HG02970 (cell line): Measurements from ENCODE around the gene GTF2F2.
"Not testable (repeated sequence)": the region's sequence is repeated elsewhere in the genome, so short reads cannot be mapped to it uniquely, and the experiment has no call there.

Experiments
- ATAC-seq: cut with Tn5 transposase; IDR thresholded peaks from one replicate; pipeline ENCODE4 v1.9.1; 2021; ENCODE audit warnings: mild to moderate bottlenecking, moderate library complexity, moderate number of reproducible peaks; ENCODE audit not compliant: unreplicated experiment, low FRiP score

GTF2F2 gene

GRCh38 chr13:45297456-45298205, 177.3 kb downstream of the GTF2F2 start:
- ATAC-seq, result no peak

GRCh38 chr13:45298206-45298505, 177.8 kb downstream of the GTF2F2 start:
- no peak for ATAC-seq

GRCh38 chr13:45298550-45298949, 178.2 kb downstream of the GTF2F2 start:
- ATAC-seq, result not testable (repeated sequence)

GRCh38 chr13:45299194-45299593, 178.9 kb downstream of the GTF2F2 start:
- no peak for ATAC-seq

GRCh38 chr13:45300190-45300985, 180.1 kb downstream of the GTF2F2 start:
- no peak for ATAC-seq

GRCh38 chr13:45301263-45301662, 181.0 kb downstream of the GTF2F2 start:
- ATAC-seq, result no peak

DNA sequence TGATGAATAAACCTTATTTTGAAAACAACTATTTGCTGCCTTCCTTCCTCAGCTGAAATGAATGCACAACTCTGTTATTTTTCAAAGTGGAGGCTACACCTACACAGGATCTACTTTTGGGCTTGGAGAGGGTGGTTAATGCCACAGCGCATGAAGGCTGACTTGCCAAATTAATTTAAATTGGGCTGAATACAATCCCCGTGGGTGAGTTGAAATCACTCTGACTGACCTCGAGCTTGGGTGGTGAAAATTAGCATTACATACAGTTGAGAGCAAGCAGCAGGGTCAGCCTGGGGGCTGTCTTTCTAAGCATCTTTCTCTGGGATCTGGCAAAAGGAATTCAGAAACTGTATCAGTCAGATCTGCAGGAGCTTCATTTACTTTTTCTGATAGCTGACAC, 182.2 kb downstream of the GTF2F2 start:
- no peak for ATAC-seq

- ATAC-seq, result no peak
These were observed 182.7 kb downstream of the GTF2F2 start for GRCh38 chr13:45303026-45303425.

DNA sequence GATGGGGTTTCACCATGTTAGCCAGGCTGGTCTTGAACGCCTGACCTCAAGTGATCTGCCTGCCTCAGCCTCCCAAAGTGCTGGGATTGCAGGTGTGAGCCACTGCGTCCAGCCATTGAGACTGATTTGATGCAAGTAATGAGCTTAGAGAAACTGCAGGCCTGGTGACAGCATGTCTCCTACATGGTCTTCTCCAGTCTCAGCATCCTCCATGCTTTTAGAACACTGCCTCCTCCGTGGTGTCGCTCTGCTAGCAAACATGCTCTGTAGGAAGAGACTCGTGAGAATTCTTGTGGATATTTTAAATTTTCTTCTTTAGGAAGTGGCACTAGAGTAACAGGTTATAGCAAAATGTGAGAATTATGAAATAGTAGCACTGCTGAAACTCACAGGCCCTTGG, 183.6 kb downstream of the GTF2F2 start:
- ATAC-seq, result no peak

DNA sequence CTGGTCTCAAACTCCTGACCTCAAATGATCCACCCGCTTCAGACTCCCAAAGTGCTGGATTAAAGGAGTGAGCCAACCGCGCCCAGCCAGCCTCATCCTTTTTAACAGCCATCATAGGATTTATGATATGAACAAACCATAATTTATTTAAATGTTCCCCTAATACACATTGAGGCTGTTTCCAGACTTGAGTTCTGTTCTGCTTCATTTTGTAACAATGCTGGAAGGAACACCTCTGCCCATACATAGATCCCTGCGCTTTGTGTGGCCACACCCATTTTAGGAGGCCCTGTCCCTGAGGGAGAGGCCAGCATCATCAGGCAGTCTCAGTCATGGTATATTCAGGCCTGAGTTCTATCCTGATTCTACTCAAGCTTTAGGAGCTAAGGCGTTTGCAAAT, 184.8 kb downstream of the GTF2F2 start:
- no peak for ATAC-seq

DNA sequence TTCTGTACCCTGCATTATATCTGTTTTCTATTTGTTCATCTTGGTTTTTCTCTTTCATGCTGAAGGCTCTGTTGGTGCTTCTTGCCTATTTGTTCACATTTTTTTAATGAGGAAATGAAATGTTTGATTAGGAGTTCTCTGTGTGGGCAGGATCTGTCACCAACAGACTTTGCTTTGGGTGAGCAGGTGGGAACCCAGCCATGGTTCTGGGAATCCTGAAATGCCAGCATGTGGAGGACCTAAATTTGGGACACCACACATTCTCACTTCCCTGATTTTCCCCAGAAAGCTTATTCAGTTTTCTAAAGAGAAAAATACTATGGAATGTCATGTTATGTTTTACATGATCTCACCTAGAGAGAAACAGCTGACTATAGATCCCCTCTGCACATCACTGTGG, 186.7 kb downstream of the GTF2F2 start:
- no peak for ATAC-seq

DNA sequence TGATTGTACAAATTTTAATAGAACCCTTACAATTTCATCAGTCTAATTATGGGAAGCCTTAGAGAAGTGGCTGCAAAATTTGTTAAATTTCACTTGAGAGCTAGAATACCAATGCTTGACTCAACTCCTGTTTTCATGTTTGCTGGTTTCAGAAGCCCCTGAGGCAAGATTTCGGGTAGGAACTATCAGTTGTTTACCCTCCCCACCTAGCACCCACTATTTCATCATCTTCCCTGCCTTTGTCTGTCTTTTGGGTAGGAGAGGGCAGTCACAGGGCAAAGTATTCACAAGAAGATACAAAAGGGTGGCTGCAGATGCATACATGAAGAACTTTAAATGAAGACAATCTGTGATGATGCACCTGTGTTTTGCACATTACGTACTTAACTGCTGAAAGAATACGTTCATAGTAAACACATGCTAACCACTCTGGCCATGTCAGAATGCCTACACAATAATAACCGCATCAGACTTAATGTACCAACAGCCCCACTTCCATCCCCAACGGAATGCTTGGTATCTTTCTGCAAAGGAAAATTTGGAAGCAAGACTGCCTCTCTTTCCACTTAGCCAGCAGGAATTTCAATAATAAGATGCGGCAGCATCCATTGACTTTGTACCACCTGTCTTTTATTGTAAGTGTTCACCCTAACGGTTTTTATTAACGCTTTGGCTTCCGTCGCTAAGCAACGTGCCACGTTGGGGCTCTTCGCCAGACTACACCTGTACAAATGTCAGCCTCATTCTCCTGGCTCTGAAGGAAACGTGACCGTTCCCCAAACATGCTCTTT, 190.2 kb downstream of the GTF2F2 start:
- no peak for ATAC-seq

GRCh38 chr13:45314822-45315221, 194.5 kb downstream of the GTF2F2 start:
- no peak for ATAC-seq

DNA sequence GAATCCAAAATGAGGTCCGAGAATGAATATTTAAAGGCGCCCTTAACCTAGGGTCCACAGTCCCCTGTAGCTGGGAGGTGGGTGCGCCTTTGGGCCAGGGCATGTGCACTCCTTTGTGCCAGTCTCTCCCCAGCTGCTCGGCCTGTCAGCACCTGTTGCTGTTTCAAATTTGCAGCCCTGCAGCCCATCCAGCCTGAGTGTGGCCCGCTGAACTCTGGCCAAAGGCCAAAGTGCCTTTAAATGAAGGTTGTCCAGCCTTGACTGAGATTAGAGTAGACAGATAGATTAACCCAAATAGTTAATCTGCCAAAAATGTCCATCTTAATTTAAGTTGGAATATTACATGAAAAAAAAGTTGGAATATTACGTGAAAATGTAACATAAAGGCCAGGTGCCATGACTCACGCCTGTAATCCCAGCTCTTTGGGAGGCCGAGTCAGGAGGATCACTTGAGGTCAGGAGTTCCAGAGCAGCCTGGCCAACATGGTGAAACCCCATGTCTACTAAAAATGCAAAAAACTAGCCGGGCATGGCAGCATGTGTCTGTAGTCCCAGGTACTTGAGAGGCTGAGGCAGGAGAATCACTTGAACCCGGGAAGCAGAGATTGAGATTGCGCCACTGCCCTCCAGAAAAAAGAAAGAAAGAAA, 195.3 kb downstream of the GTF2F2 start:
- ATAC-seq, result no peak

DNA sequence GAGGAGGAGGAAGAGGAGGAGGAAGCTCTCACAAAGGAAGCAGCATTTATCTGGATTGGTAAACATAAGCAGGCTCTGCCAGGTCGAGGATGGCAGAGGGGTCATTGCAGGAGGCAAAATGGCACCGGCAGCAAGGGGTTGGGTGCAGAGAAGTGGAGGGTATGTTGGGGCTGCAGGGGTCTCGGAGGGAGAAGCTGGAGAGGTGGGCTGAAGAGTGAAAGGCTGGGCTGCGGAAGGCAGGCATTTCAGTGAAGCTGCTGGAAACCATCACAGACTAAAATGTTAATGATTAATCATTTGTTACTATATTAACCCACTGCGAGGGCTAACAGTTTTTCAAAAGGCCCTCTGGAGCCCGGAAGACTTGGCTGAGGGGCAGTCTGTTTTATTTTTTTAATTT, 196.0 kb downstream of the GTF2F2 start:
- no peak for ATAC-seq

DNA sequence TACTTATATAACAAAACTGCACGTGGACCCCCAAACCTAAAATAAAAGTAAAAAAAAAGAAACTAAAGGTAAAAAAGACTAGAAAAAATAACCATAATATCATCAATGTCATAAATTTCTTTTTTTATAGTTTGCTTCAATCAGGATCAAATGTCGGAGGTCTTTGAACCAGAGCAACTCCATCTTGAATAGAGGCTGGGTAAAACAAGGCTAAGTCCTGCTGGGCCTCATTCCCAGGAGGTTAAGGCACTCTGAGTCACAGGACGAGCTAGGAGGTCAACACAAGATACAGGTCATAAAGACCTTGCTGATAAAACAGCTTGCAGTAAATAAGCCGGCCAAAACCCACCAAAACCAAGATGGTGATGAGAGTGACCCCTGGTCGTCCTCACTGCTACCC, 196.7 kb downstream of the GTF2F2 start:
- no peak for ATAC-seq

DNA sequence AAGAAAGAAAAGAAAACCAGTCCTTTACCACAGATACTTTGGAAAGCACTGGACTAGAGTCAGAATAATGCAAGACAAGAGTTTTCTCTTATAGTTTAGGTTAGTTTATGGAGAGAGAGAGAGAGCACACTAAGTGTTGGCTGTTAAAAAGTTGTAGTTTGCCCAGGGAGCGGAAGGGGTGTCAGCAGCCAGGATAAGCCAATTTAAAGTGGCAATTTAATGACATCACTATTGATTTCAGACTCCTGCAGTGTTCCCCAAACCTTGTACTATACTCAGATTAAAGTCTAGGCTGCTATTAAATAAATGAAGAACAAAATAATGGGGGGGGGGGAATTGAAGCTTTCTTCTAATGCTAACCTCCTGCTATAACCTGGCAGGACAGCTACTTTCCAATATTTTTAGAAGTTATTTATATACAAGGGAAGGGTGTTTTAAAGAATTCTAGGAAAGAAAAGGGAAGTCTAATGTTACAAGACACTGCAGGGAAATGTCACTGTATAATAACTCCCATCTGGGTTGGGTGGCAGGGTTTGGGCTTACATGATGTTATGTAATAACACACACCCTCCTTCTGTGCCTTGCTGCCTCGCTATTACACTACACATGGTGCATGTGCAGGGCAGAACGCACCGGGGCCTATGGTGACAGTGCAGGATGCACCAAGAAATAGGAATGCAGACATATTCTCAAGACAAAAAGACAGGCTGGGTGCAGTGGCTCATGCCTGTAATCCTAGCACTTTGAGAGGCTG, 200.7 kb downstream of the GTF2F2 start:
- ATAC-seq, result no peak

DNA sequence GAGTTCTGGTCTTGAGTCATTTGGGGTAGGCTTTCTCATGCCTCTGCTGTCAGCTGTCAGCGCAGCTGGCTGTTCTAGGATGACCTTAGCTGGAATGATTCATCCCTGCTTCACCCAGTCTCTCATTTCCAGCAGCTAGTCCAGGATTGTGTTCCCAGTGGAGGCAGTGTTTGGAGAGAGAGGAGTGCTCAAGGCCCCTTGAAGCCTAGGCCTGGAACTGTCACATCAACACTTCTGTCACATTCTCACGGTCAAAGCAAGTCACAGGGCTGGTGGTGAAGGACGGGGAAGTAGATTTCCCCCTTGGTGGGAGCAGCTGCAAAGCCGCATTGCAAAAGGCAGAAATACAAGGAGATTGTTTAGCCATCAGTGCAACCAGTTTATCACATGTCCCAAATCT, 205.5 kb downstream of the GTF2F2 start:
- no peak for ATAC-seq

DNA sequence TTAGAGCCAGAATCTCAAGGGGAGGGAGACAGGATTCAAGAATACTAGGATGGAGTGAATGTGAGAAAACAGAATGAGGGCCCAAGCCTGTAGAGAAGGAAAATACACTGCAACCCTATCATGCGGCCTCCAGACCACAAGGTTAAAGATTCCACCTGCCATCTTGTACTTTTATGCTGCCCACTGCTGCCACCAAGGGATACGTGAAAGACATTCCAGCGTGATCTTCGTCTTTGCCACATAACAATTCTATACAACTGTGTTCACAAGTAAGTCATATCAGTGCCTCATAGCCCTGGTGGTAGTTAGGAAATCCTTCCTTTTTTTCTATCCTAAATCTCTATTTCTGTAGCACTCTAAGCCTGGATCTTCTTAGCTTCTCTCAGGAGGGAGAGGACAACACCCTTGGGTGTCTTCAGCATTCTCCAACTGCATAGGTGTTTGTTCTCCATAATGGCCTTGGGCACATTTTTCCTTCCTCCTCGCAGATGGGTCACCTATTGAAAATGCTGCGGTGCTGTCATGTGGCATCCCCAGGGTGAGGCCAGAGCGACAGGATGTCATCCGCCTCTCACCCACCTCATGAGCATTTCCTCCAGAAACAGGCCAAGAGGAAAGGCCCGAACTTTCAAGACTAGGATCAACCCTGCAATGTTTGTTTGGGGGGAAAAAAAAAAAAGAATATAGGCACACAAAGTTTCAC, 207.1 kb downstream of the GTF2F2 start:
- no peak for ATAC-seq
